Activated naive CD8-positive, alpha-beta T cell treated with anti-CD3 and anti-CD28 coated beads, Interleukin-2, amount 50 U/mL, for 24 hours (primary cell): ENCODE measurements around the gene USP11.
"Not testable (repeated sequence)": the region's sequence is repeated elsewhere in the genome, so short reads cannot be mapped to it uniquely, and the experiment has no call there.

Experiments used
- ATAC-seq: fragments of 150-1000 bp; cut with Tn5 transposase; one replicate; pipeline ENCODE4 v1.10.0; 2021
- DNase-seq: peaks from one replicate; pipeline ENCODE4 v3.0.0; 2021
- H3K27ac Mint-ChIP-seq: one replicate; pipeline ENCODE4 v1.8.0; 2021; ENCODE audit warnings: mild to moderate bottlenecking, mixed read lengths
- H3K27me3 Mint-ChIP-seq: one replicate; pipeline ENCODE4 v1.8.0; 2021; ENCODE audit warnings: mixed read lengths
- H3K36me3 Mint-ChIP-seq: one replicate; pipeline ENCODE4 v1.8.0; 2021; ENCODE audit warnings: low read depth, mixed read lengths
- H3K4me1 Mint-ChIP-seq: one replicate; pipeline ENCODE4 v1.8.0; 2021; ENCODE audit warnings: mixed read lengths
- H3K4me3 Mint-ChIP-seq: one replicate; pipeline ENCODE4 v1.8.0; 2021; ENCODE audit warnings: mild to moderate bottlenecking, moderate library complexity, mixed read lengths
- H3K9me3 Mint-ChIP-seq: one replicate; pipeline ENCODE4 v1.8.0; 2021; ENCODE audit warnings: mixed read lengths

The USP11 gene

GRCh38 chrX:47241201-47242011 is 8.6 kb downstream of the USP11 start:
- no peak for DNase-seq
- no peak for ATAC-seq
- no peak overlapping the region for H3K4me3 Mint-ChIP-seq
- H3K9me3 Mint-ChIP-seq: no peaks in the 10 kb centered on the region
- peaks cover 15% of the 10 kb centered on the region for H3K36me3 Mint-ChIP-seq
- H3K4me1 Mint-ChIP-seq: peaks cover 13% of the 10 kb centered on the region
- H3K27ac Mint-ChIP-seq: no peak overlapping the region
- H3K27me3 Mint-ChIP-seq: no peaks in the 10 kb centered on the region

GRCh38 chrX:47242321-47242720 is 9.5 kb downstream of the USP11 start:
- peaks cover 8% of the 10 kb centered on the region for H3K4me1 Mint-ChIP-seq
- no peak overlapping the region for H3K27ac Mint-ChIP-seq
- no peak for ATAC-seq
- H3K9me3 Mint-ChIP-seq: no peaks in the 10 kb centered on the region
- no peak for DNase-seq
- peaks cover 17% of the 10 kb centered on the region for H3K36me3 Mint-ChIP-seq
- H3K4me3 Mint-ChIP-seq: no peak overlapping the region
- H3K27me3 Mint-ChIP-seq: no peaks in the 10 kb centered on the region

GRCh38 chrX:47243351-47243750 is 10.5 kb downstream of the USP11 start:
- Mint-ChIP-seq H3K4me3 (no peak overlapping the region), H3K4me1 (peaks cover 14% of the 10 kb centered on the region), H3K9me3 (no peaks in the 10 kb centered on the region), H3K36me3 (peaks cover 22% of the 10 kb centered on the region), H3K27ac (no peak overlapping the region), H3K27me3 (no peaks in the 10 kb centered on the region)
- no peak for ATAC-seq
- no peak for DNase-seq

- H3K4me1 Mint-ChIP-seq: peaks cover 18% of the 10 kb centered on the region
- H3K36me3 Mint-ChIP-seq: peaks cover 21% of the 10 kb centered on the region
- DNase-seq (no peak), ATAC-seq (no peak)
- no peaks in the 10 kb centered on the region for H3K9me3 Mint-ChIP-seq
- no peak overlapping the region for H3K4me3 Mint-ChIP-seq
- no peaks in the 10 kb centered on the region for H3K27me3 Mint-ChIP-seq
- H3K27ac Mint-ChIP-seq: no peak overlapping the region
Measured at GRCh38 chrX:47244676-47245075, 11.9 kb downstream of the USP11 start.

- no peaks in the 10 kb centered on the region for H3K9me3 Mint-ChIP-seq
- H3K4me1 Mint-ChIP-seq: peaks cover 18% of the 10 kb centered on the region
- DNase-seq (no peak), ATAC-seq (no peak)
- H3K36me3 Mint-ChIP-seq: peaks cover 17% of the 10 kb centered on the region
- no peaks in the 10 kb centered on the region for H3K27me3 Mint-ChIP-seq
- no peak overlapping the region for H3K4me3 Mint-ChIP-seq
- H3K27ac Mint-ChIP-seq: no peak overlapping the region
Measured at GRCh38 chrX:47245156-47245555, 12.3 kb downstream of the USP11 start.

GRCh38 chrX:47247206-47247998 is 14.6 kb downstream of the USP11 start:
- DNase-seq (no peak), ATAC-seq (peak; percentile 61)
- no peaks in the 10 kb centered on the region for H3K9me3 Mint-ChIP-seq
- peak overlapping the region; percentile 62 for H3K27ac Mint-ChIP-seq
- H3K4me1 Mint-ChIP-seq: peaks cover 18% of the 10 kb centered on the region
- no peaks in the 10 kb centered on the region for H3K27me3 Mint-ChIP-seq
- H3K4me3 Mint-ChIP-seq: no peak overlapping the region
- peaks cover 15% of the 10 kb centered on the region for H3K36me3 Mint-ChIP-seq

- Mint-ChIP-seq H3K27ac (peak overlapping the region; percentile 62), H3K36me3 (peaks cover 15% of the 10 kb centered on the region), H3K4me1 (peaks cover 18% of the 10 kb centered on the region), H3K9me3 (no peaks in the 10 kb centered on the region), H3K27me3 (no peaks in the 10 kb centered on the region), H3K4me3 (no peak overlapping the region)
- ATAC-seq: no peak
- DNase-seq: no peak
Measured at GRCh38 chrX:47247999-47248320, 15.2 kb downstream of the USP11 start.

GRCh38 chrX:47248576-47248975 is 15.8 kb downstream of the USP11 start:
- Mint-ChIP-seq H3K9me3 (no peaks in the 10 kb centered on the region), H3K27me3 (no peaks in the 10 kb centered on the region), H3K36me3 (peaks cover 15% of the 10 kb centered on the region), H3K27ac (no peak overlapping the region), H3K4me1 (peaks cover 18% of the 10 kb centered on the region), H3K4me3 (no peak overlapping the region)
- no peak for ATAC-seq
- no peak for DNase-seq

- ATAC-seq: no peak
- Mint-ChIP-seq H3K27ac (no peak overlapping the region), H3K27me3 (no peaks in the 10 kb centered on the region), H3K4me3 (no peak overlapping the region), H3K36me3 (peaks cover 15% of the 10 kb centered on the region), H3K4me1 (peaks cover 18% of the 10 kb centered on the region), H3K9me3 (no peaks in the 10 kb centered on the region)
- DNase-seq: no peak
Measured at GRCh38 chrX:47250017-47250347, 17.2 kb downstream of the USP11 start.

GRCh38 chrX:47257620-47258019 is 24.8 kb downstream of the USP11 start:
- H3K27me3 Mint-ChIP-seq, H3K9me3 Mint-ChIP-seq, H3K27ac Mint-ChIP-seq, ATAC-seq, H3K36me3 Mint-ChIP-seq, H3K4me1 Mint-ChIP-seq, DNase-seq, H3K4me3 Mint-ChIP-seq: not testable (repeated sequence)

- ATAC-seq (peak; percentile 63), DNase-seq (peak; percentile 8)
- Mint-ChIP-seq H3K27me3 (no peaks in the 10 kb centered on the region), H3K27ac (no peak overlapping the region), H3K9me3 (no peaks in the 10 kb centered on the region), H3K36me3 (no peaks in the 10 kb centered on the region), H3K4me1 (peaks cover 8% of the 10 kb centered on the region), H3K4me3 (no peak overlapping the region)
Measured at GRCh38 chrX:47264483-47265173, 31.8 kb downstream of the USP11 start.

GRCh38 chrX:47266643-47267042 is 33.8 kb downstream of the USP11 start:
- ATAC-seq (peak; percentile 28), DNase-seq (no peak)
- Mint-ChIP-seq H3K36me3 (no peaks in the 10 kb centered on the region), H3K4me3 (no peak overlapping the region), H3K27ac (no peak overlapping the region), H3K4me1 (peaks cover 8% of the 10 kb centered on the region), H3K9me3 (no peaks in the 10 kb centered on the region), H3K27me3 (no peaks in the 10 kb centered on the region)

GRCh38 chrX:47272013-47272408 is 39.2 kb downstream of the USP11 start:
- H3K27ac Mint-ChIP-seq: no peak overlapping the region
- H3K4me3 Mint-ChIP-seq: no peak overlapping the region
- no peaks in the 10 kb centered on the region for H3K4me1 Mint-ChIP-seq
- H3K36me3 Mint-ChIP-seq: no peaks in the 10 kb centered on the region
- H3K27me3 Mint-ChIP-seq: no peaks in the 10 kb centered on the region
- DNase-seq: no peak
- ATAC-seq: no peak
- H3K9me3 Mint-ChIP-seq: no peaks in the 10 kb centered on the region

GRCh38 chrX:47273011-47273730 is 40.4 kb downstream of the USP11 start:
- H3K27ac Mint-ChIP-seq: no peak overlapping the region
- no peak for ATAC-seq
- H3K4me1 Mint-ChIP-seq: no peaks in the 10 kb centered on the region
- H3K36me3 Mint-ChIP-seq: no peaks in the 10 kb centered on the region
- H3K27me3 Mint-ChIP-seq: no peaks in the 10 kb centered on the region
- no peak for DNase-seq
- H3K4me3 Mint-ChIP-seq: no peak overlapping the region
- H3K9me3 Mint-ChIP-seq: no peaks in the 10 kb centered on the region
